Effector CD8-positive, alpha-beta T cell (primary cell): Measurements from ENCODE around the gene OLFM1.

Experiments used
- DNase-seq: peaks from one replicate; lab custom pipeline; 2025; lab: John Stamatoyannopoulos, UW
- total RNA-seq, 4 experiments: gene quantifications; one replicate each; lab custom pipeline; 2026; lab: John Stamatoyannopoulos, UW

Gene OLFM1
- 0 reads per million in 4 experiments for total RNA-seq

DNA sequence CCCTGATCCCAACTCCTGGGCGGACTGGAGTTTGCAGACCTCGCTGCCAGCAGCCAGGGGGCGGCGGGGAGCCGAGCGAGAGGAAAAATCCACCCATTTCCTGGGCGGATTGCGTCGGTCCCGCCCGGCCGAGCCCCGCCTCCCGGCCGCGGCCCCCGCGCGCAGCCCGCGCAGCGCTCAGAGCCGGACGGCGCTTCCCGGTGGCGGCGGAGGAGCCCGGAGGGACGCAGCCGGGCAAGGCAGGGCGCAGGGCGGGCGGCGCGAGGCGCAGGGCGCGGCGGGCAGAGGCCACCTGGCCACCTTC is at the start of gene OLFM1:
Gene OLFM1, plus strand, starts transcription at position 180 of the 304 bp plus-strand sequence. CDS start 322 bp downstream, outside the sequence.
- no peak for DNase-seq

- no peak for DNase-seq
Measured at GRCh38 chr9:135038331-135038730, 49.1 kb upstream of the OLFM1 start.

- no peak for DNase-seq
Measured at GRCh38 chr9:135038826-135039225, 48.6 kb upstream of the OLFM1 start.

DNA sequence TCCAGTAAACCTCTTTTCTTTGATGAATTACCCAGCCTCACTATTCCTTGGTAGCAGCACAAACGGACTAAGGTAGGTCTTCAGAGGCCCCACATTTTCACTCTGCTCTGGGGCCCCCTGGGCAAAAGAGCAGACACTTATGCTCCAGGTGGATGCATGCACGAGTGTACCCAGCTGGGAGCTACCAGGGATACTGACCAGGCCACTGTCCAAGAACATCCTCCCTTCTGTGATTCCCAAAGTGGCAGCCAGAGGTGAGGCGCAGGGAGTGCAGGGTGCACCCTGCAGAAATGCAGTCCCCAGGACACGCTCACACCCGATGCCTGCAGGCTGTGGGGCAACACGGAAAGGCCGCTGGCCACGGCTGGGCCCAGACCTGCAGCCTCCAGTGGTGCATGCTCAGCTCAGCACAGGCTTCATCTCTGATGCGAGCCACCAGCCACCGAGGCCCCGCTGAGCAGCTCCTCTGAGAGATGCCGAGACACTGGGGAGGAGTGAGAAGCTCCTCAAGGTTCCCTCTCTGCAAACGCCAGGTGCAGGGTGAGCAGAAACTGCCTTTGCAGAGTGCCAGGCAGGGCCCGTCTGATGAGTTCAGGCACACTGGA is 48.1 kb upstream of the OLFM1 start:
- no peak for DNase-seq

DNA sequence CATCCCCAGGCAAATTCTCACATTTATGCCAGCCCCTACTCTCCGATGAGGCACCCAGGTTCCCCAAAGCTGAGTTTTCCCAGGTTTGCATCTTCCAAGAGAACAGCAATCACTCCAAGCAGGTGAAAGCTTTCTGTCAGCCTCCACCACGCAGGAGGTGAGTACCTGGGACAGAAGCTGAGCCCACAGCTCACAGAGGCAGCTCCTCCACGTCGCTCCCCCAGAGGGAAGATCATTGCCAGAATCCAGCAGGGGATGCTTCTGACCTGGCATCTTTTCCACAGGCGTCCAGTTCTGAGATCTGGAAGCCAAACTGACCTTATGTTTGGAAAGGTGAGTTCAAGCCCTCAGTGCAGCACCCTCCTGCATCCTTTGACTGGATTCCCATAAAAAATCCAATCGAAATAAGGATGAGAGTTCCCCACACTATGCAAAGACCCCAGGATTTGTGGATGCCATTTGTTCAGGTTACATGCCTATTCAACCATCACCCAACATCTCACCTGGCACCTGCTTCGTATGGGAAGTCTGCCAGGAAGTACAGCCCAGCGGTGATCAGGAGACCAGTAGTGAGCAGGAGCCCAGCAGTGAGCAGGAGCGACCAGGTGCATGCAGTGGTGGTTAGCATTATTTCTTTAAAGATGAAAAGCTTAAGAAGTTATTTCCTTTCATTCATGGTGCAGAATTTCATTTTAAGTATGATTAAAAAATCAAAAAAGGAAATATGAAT is 47.4 kb upstream of the OLFM1 start:
- no peak for DNase-seq

- no peak for DNase-seq
Measured at GRCh38 chr9:135040892-135041291, 46.6 kb upstream of the OLFM1 start.

DNA sequence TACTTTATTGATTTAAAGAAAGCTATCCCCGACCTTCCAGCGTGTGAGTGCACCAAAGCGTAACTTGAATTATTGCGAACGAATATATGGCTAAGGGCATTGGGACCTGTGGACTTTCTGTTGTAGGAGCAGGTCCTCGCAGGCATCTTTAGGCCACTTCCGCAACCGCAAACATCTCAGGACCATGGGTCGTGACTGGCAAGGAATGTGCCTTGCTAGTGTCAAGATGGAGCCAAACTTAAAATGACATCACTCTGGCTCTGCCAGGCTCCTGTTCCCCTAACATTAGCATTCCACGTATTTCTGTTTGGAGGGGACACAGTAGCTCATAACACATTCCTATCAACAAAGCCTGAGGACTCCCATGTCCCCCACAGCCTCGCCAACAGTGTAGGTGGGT is 44.1 kb upstream of the OLFM1 start:
- no peak for DNase-seq

DNA sequence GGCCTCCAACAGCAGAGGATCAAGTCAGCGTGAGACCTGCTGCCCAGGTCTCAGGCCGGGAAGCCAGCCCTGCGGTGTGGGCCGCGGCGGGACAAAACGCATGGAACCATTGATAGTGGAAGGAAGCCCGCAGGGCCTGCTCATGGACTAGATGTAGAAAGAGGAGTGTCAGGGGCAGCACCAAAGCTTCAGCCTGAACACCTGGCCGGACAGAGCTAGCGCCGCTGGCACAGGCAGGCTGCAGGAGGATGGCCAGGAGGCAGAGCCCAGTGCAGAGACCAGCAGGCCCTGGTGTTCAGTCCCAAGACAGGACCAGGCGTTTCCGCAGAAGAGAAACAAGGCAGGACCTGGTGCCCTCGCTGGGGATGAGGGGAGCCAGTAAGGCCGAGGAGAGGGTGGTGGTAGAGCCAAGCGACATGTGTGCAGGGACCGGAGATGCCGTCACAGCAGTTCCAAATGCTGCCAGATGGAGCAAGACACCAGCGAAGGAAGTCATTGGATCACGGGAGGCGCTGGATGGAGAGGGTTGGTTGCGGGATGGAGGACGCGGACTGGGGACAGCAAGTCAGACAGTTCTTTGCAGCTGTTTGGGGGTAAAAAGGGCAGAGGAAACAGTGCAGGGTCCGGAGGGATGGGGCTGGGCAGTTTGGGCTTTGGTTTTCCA is 42.1 kb upstream of the OLFM1 start:
- DNase-seq, result no peak

DNA sequence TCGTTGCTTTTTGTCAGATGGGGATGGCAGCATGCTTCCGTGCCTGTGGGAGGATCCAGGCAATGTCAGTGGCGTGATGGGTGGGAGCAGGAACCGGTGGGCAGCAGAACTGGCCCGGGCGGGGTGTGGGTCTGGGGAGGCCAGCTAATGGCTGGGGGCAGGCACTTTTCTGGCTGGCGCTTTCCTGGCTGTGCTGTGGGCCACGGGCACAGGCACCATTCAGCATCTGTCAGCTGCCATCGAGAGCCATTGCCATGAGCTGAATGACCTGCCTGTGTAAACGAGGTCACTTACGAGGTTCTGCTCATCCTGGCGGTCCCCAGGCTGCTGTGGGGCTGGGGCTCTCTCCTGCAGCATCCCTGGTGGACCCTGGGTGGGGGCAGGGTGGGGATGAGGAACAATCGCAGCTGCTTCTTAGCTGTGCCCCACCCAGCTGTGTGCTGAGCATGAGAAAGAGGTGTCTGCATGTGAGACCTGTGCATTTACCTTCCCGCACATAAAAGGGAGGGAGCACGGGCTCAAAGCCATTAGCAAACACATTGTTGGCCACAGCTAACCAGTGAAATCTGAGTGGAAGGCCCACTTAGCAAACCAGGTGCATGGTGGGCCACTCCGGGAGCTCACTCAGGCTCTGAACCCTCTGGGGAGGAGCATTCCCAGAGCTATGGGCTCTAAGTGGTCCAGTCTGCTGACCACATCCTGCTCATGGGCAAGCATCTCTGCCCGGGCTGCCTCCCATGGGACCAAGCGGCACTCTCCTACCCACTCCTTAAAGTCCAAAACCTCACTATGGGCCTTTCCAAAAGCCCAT is 41.3 kb upstream of the OLFM1 start:
- no peak for DNase-seq

DNA sequence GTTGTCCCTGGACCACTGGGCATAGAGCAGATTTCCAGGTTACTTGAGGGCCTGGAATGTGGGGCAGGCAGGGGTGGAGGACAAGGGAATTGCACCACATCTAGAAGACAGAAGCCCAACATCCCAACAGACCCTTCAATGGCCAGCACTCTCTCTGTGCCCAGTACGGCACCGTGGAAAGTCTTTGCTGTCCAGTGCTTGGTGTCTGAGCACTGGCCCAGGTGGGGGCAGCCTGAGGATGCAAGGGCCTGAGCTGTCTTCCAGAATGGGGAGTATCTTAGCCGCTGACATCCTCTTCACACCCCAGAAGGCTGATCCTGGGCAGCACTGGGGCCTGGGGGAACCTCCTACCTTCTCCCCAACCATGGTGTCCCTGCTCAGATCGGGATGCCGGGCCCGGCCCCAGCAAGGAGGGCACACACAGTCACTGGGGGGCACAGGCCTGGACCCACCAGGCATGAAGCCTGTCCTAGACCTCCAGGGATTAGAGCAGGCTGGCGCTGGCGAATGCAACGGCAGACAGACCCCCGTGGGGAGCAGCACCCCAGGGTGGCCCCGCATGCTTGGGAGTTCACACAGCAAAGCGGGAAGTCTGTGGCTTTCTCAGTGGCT is 40.6 kb upstream of the OLFM1 start:
- no peak for DNase-seq

- DNase-seq, result no peak
Measured at GRCh38 chr9:135047521-135047920, 39.9 kb upstream of the OLFM1 start.

DNA sequence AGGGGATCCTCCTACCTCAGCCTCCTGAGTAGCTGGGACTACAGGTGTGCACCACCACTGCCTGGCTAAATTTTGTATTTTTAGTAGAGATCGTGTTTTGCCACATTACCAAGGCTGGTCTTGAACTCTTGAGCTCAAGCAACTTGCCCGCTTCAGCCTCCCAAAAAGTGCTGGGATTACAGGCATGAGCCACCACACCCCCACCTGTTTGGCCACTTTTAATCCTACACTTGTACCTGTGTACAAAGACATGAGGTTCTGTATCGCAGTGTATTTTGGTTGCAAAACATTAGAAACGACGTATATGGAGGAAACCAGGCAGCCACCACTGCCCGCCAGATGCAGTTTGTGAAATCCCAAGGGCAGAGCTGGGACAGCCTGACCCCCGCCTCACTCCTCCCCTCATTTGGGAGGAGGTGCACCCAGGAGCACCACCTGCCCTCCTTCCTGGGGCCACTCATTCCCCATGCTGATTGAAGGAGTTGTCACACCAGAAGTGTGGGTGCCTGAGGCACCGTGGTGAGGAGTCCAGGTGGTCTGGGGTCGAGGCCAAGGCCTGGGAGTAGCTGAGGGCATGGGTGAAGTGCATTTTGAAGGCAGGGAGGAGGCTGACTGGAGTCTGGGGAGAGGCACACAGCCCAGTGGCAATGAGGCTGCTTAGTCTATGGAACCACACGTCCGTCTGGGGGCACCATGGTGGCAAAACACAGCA is 39.3 kb upstream of the OLFM1 start:
- no peak for DNase-seq

- DNase-seq, result no peak
Measured at GRCh38 chr9:135048758-135049444, 38.6 kb upstream of the OLFM1 start.

DNA sequence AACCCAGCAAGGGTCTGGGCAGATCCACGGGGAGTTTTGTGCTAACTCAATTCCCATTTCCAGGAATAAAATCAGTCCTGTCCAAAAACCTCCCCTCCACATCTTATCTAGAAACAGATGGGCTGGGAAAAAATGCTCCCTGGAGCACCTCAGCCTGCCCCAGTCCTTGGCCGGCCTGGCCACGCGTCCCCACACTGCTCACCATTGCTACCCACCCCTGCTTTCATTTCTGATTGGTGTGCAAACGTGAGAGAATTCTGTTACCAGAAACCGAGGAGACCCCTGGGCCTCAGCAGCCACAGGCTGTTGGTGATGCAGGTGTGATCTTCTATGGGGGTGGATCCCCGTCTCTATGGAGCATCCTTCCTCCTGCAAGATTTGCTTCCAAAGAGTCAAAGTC is 38.0 kb upstream of the OLFM1 start:
- no peak for DNase-seq

DNA sequence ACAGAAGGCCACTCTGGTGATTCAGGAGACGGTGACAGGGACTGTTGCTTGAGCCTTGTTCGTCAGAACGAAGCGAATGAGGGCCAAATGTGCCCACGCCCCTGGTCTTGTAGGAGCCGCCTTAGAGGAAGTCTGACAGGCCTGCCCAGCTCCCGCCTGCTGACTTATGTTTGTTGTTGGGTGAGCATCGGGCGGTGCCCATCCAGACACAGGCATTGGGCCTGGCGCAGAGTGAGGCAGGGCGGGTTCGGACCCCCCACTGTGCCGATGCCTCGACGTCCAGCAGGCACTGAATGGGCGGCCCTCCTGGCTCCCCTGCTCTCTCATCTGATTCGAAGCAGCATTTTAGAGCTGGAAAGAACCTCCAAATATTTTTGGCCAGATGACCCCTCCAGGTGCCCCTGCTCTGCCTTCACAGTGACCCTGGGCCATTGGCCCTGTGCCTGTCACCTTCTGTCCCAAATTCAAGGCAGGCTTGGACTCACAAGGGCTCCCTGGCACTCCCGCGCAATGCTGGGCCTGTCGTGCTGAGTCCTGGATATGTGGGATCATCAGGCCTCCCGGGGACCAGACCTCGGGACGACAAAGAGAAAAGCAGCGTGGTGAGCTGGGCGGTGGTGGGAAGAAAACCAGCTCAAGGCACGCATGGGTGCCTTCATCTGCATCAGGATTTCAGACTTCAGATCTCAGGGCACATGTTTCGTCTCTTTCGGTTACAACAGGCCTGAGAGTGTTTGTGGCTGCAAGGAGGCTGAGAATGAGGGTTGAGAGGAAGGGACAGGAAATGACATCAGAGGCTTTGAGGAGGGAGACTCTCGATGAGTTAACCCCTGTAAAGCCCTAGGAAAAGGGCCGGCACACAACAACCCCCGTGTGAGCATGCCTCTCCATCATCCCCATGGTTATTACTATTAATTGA is 37.1 kb upstream of the OLFM1 start:
- no peak for DNase-seq

DNA sequence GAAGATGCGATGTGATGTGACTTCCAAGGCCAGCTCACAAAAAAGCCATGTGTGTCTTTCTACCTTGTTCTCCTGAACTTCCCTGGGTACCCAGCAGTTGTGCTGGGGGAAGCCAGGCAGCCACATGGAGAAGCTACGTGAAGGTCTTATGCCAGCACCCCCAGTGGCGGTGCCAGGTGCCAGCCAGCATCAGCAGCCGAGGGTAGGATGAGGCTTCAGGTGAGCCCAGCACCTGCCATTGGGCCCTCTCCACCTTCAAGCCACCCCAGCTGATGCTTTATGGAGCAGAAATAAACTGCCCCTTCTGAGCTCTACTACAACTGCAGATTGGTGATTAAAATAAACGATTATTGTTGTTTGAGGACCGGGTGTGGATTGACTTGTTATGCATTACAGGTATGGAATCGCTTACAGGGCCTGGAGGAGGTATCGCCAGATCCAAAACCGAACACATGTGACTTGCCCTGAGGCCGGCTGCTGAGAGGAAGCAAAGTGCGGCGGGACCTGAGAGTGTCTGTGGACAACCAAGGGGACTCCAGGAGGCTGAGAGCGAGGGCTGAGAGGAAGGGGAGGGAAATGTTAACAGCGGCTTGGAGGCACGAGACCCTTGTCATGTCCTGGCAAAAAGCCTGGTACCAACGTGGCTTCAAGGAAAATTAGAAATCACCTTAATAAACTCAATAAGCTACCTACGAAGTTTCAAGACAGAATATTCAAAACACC is 36.0 kb upstream of the OLFM1 start:
- DNase-seq, result no peak

DNA sequence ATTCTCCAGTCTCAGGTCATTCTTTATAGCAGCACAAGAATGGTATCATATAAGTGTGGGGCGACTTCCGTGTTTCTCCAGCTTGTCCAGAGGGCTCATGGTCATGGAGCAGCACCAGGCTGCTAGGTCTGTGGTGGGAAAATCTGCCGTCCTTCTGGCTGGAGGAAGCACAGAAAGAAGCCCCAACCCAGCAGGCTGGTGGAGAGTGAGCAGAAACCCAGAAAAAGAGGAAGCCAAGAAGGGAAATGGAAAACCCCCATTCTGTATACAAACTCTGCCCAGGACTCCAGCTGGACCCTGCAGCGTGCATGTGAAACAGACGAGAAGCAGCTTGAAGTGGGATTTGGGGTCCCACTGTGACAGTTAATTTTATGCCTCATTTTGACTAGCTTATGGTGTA is 34.3 kb upstream of the OLFM1 start:
- DNase-seq, result no peak

- no peak for DNase-seq
Measured at GRCh38 chr9:135055181-135055580, 32.3 kb upstream of the OLFM1 start.

- no peak for DNase-seq
Measured at GRCh38 chr9:135056541-135056940, 30.9 kb upstream of the OLFM1 start.
